ENCODE results near the gene CDH13. TPM values are rescaled to one million over a fixed set of nuclear protein-coding genes. Genes with fewer than 3 reads are reported as not detected.

The CDH13 gene
- total RNA-seq, 1 donor from 2014 or later, result 46.4 TPM

- Mint-ChIP-seq H3K27me3 (peaks cover 8% of the 10 kb centered on the region), H3K4me1 (ENCODE audit: unreplicated experiment) (no peaks in the 10 kb centered on the region), H3K36me3 (no peaks in the 10 kb centered on the region), H3K9me3 (no peaks in the 10 kb centered on the region), H3K4me3 (no peak overlapping the region), H3K27ac (no peak overlapping the region)
- DNase-seq (ENCODE audit: extremely low spot score, unreplicated experiment), result no peak
- no peak for TF ChIP-seq CTCF (conservative IDR thresholded peaks at IDR 0.05)
These were observed 187.3 kb downstream of the CDH13 start for GRCh38 chr16:82814059-82814458.

GRCh38 chr16:82819286-82819685, 192.5 kb downstream of the CDH13 start:
- Mint-ChIP-seq H3K27ac (no peak overlapping the region), H3K27me3 (no peaks in the 10 kb centered on the region), H3K4me1 (ENCODE audit: unreplicated experiment) (no peaks in the 10 kb centered on the region), H3K36me3 (no peaks in the 10 kb centered on the region), H3K9me3 (no peaks in the 10 kb centered on the region), H3K4me3 (no peak overlapping the region)
- no peak for DNase-seq (ENCODE audit: extremely low spot score, unreplicated experiment)
- no peak for TF ChIP-seq CTCF (conservative IDR thresholded peaks at IDR 0.05)

- no peaks in the 10 kb centered on the region for H3K27me3 Mint-ChIP-seq
- no peak for DNase-seq (ENCODE audit: extremely low spot score, unreplicated experiment)
- TF ChIP-seq CTCF (conservative IDR thresholded peaks at IDR 0.05), result no peak
- no peaks in the 10 kb centered on the region for H3K9me3 Mint-ChIP-seq
- no peak overlapping the region for H3K4me3 Mint-ChIP-seq
- no peak overlapping the region for H3K27ac Mint-ChIP-seq
- H3K36me3 Mint-ChIP-seq, result no peaks in the 10 kb centered on the region
- no peaks in the 10 kb centered on the region for H3K4me1 Mint-ChIP-seq (ENCODE audit: unreplicated experiment)
These were observed 194.1 kb downstream of the CDH13 start for GRCh38 chr16:82820855-82821254.

- Mint-ChIP-seq H3K9me3 (no peaks in the 10 kb centered on the region), H3K27me3 (no peaks in the 10 kb centered on the region), H3K27ac (no peak overlapping the region), H3K4me3 (no peak overlapping the region), H3K4me1 (ENCODE audit: unreplicated experiment) (peaks cover 6% of the 10 kb centered on the region), H3K36me3 (no peaks in the 10 kb centered on the region)
- no peak for DNase-seq (ENCODE audit: extremely low spot score, unreplicated experiment)
- no peak for TF ChIP-seq CTCF (conservative IDR thresholded peaks at IDR 0.05)
These were observed 197.6 kb downstream of the CDH13 start for GRCh38 chr16:82824408-82824807.

GRCh38 chr16:82829301-82829700, 202.5 kb downstream of the CDH13 start:
- no peaks in the 10 kb centered on the region for H3K9me3 Mint-ChIP-seq
- no peaks in the 10 kb centered on the region for H3K27me3 Mint-ChIP-seq
- H3K4me1 Mint-ChIP-seq (ENCODE audit: unreplicated experiment), result peaks cover 20% of the 10 kb centered on the region
- H3K4me3 Mint-ChIP-seq, result no peak overlapping the region
- no peak for TF ChIP-seq CTCF (conservative IDR thresholded peaks at IDR 0.05)
- peak overlapping the region; percentile 30 for H3K27ac Mint-ChIP-seq
- DNase-seq (ENCODE audit: extremely low spot score, unreplicated experiment), result no peak
- H3K36me3 Mint-ChIP-seq, result no peaks in the 10 kb centered on the region

GRCh38 chr16:82830944-82831343, 204.2 kb downstream of the CDH13 start:
- DNase-seq (ENCODE audit: extremely low spot score, unreplicated experiment), result no peak
- no peak overlapping the region for H3K27ac Mint-ChIP-seq
- no peaks in the 10 kb centered on the region for H3K9me3 Mint-ChIP-seq
- peaks cover 30% of the 10 kb centered on the region for H3K4me1 Mint-ChIP-seq (ENCODE audit: unreplicated experiment)
- no peak for TF ChIP-seq CTCF (conservative IDR thresholded peaks at IDR 0.05)
- H3K36me3 Mint-ChIP-seq, result no peaks in the 10 kb centered on the region
- H3K27me3 Mint-ChIP-seq, result peaks cover 2% of the 10 kb centered on the region
- no peak overlapping the region for H3K4me3 Mint-ChIP-seq
